ENCODE data around the gene ZMYM4. TPM values are rescaled to one million over a fixed set of nuclear protein-coding genes. Genes with fewer than 3 reads are reported as not detected.
"Not testable (repeated sequence)": the region's sequence is repeated elsewhere in the genome, so short reads cannot be mapped to it uniquely, and the experiment has no call there.

Gene ZMYM4
- total and polyA plus RNA-seq, 10 of the 15 experiments (the other 5 are each of a cell fraction or from before 2014, with no cell fraction given): 8.0 to 37.0 (median 28.1) TPM

GRCh38 chr1:35379317-35380000 lies 111.0 kb downstream of the ZMYM4 start:
- intact Hi-C loops (cut with micrococcal nuclease; ENCODE audit: unreplicated experiment): no loop called here
- H4K20me1 ChIP-seq (ENCODE audit: control insufficient read depth, insufficient read depth): no peaks in the 10 kb centered on the region
- ATAC-seq (no peak), DNase-seq (ENCODE audit: low read depth, low spot score) (no peak), FAIRE-seq (no peak)
- POLR2A ChIA-PET: interaction anchor here (0.6 kb wide), 1 partner anchor 21 kb away, joined by 4 read pairs; no protein-coding TSS in a partner anchor
- no peaks in the 10 kb centered on the region for H3K79me2 ChIP-seq (ENCODE audit: control insufficient read depth, insufficient read depth, low read length)
- no peaks in the 10 kb centered on the region for H3K27me3 ChIP-seq (replicated peaks in 1 of 2; ENCODE audit: control insufficient read depth in 2 of 2, insufficient read depth in 2 of 2, low read length in 1 of 2)
- 92% methylated on average over 16 of the region's 16 CpGs for WGBS (ENCODE audit: insufficient coverage, insufficient replicate concordance, low lambda C conversion rate, missing lambda C conversion rate)
- BruUV-seq (replicated peaks): no TSS peak
- no peak overlapping the region for H3K4me2 ChIP-seq (ENCODE audit: control insufficient read depth, insufficient read depth)
- H3K4me3 ChIP-seq: no peak overlapping the region
- H3K9me3 ChIP-seq (replicated peaks; ENCODE audit: control insufficient read depth, insufficient read depth, low read length): no peaks in the 10 kb centered on the region
- no peak overlapping the region for H3K9ac ChIP-seq (ENCODE audit: control insufficient read depth, insufficient read depth, low read length)
- no peaks in the 10 kb centered on the region; a peak in 1 of 4 replicates for H3K36me3 ChIP-seq (ENCODE audit: control insufficient read depth in 2 of 2, insufficient read depth in 2 of 2, low read length in 1 of 2)
- no peaks in the 10 kb centered on the region for H3K4me1 ChIP-seq (ENCODE audit: control insufficient read depth, insufficient read depth, low read length)
- TF ChIP-seq BMI1 (IDR thresholded peaks at IDR 0.05; ENCODE audit: borderline replicate concordance): no peak
- TF ChIP-seq YY1 (IDR thresholded peaks at IDR 0.05; ENCODE audit: low read depth, low read length): no peak
- no peak for TF ChIP-seq ZSCAN29 (IDR thresholded peaks at IDR 0.05)
- TF ChIP-seq SREBF2 (IDR thresholded peaks at IDR 0.05; ENCODE audit: low read length): no peak
- no peak for TF ChIP-seq MYB (IDR thresholded peaks at IDR 0.05; ENCODE audit: borderline replicate concordance, low read depth, low read length)
- no peak for TF ChIP-seq RBBP5 (conservative IDR thresholded peaks at IDR 0.05)
- no peak for TF ChIP-seq CHD4 (IDR thresholded peaks at IDR 0.05)
- RAD21 ChIA-PET (ENCODE audit: unreplicated experiment): no interaction called here
- CTCF ChIA-PET: interaction anchor here (0.9 to 1.5 kb wide), 2 partner anchors 15 to 178 kb away, joined by 3 read pairs; no protein-coding TSS in a partner anchor
- H2AFZ ChIP-seq (ENCODE audit: control insufficient read depth, low read depth, low read length): no peak overlapping the region
- no peak overlapping the region for H3K27ac ChIP-seq (ENCODE audit: control insufficient read depth, insufficient read depth)
- in situ Hi-C loops (cut with MboI): no loop called here
- SMC1A ChIA-PET (ENCODE audit: uncharacterized antibody, unreplicated experiment): interaction anchor here (1.1 to 1.4 kb wide), 2 partner anchors 8 to 15 kb away, joined by 3 to 5 read pairs; no protein-coding TSS in a partner anchor

GRCh38 chr1:35380111-35380510 lies 111.6 kb downstream of the ZMYM4 start:
- 98% methylated on average over 6 of the region's 6 CpGs for WGBS (ENCODE audit: insufficient coverage, insufficient replicate concordance, low lambda C conversion rate, missing lambda C conversion rate)

More at GRCh38 chr1:35380111-35380510, 111.6 kb downstream of the ZMYM4 start:
- H3K4me1 ChIP-seq (ENCODE audit: control insufficient read depth, insufficient read depth, low read length); SMC1A ChIA-PET (ENCODE audit: uncharacterized antibody, unreplicated experiment); H3K9me3 ChIP-seq (replicated peaks; ENCODE audit: control insufficient read depth, insufficient read depth, low read length); H3K4me3 ChIP-seq; H4K20me1 ChIP-seq (ENCODE audit: control insufficient read depth, insufficient read depth); RAD21 ChIA-PET (ENCODE audit: unreplicated experiment); FAIRE-seq; ATAC-seq; H3K79me2 ChIP-seq (ENCODE audit: control insufficient read depth, insufficient read depth, low read length); BruUV-seq (replicated peaks); H3K4me2 ChIP-seq (ENCODE audit: control insufficient read depth, insufficient read depth); intact Hi-C loops (cut with micrococcal nuclease; ENCODE audit: unreplicated experiment); H2AFZ ChIP-seq (ENCODE audit: control insufficient read depth, low read depth, low read length); H3K27me3 ChIP-seq (replicated peaks in 1 of 2; ENCODE audit: control insufficient read depth in 2 of 2, insufficient read depth in 2 of 2, low read length in 1 of 2); in situ Hi-C loops (cut with MboI); H3K9ac ChIP-seq (ENCODE audit: control insufficient read depth, insufficient read depth, low read length); DNase-seq (ENCODE audit: low read depth, low spot score); H3K27ac ChIP-seq (ENCODE audit: control insufficient read depth, insufficient read depth); H3K36me3 ChIP-seq (ENCODE audit: control insufficient read depth in 2 of 2, insufficient read depth in 2 of 2, low read length in 1 of 2): not testable (repeated sequence)
- CTCF ChIA-PET: interaction anchor here (0.7 kb wide), 1 partner anchor 444 kb away, joined by 3 read pairs; no protein-coding TSS in a partner anchor
- POLR2A ChIA-PET: interaction anchor here (0.6 kb wide), 1 partner anchor 20 kb away, joined by 4 read pairs; no protein-coding TSS in a partner anchor

Measured in GM12878 (cell line).